Cardiac fibroblast (primary cell): ENCODE measurements around the gene TIAM1.
A peak's percentile ranks its signal among the peaks of the same experiment; 100 is the strongest.

Source experiments
- DNase-seq, 2 donors: peaks; one replicate each; pipeline versions ENCODE4 v3.0.0 to v3.0.0-alpha.2; 2010; ENCODE audit warnings: low read depth in 2 of 2
- H3K4me3 ChIP-seq, 2 donors: replicated peaks in 1 of 2; 1 replicate in 1 of 2; 2 replicates in 1 of 2; pipeline ENCODE4 v1.5.1; 2011; ENCODE audit warnings: low read depth in 2 of 2, low read length in 2 of 2, mild to moderate bottlenecking in 2 of 2, moderate library complexity in 1 of 2
- CTCF ChIP-seq: IDR thresholded peaks from one replicate; pipeline ENCODE4 v1.5.1; 2011; ENCODE audit warnings: low read depth, mild to moderate bottlenecking, low read length, inconsistent platforms

TIAM1 gene

DNA sequence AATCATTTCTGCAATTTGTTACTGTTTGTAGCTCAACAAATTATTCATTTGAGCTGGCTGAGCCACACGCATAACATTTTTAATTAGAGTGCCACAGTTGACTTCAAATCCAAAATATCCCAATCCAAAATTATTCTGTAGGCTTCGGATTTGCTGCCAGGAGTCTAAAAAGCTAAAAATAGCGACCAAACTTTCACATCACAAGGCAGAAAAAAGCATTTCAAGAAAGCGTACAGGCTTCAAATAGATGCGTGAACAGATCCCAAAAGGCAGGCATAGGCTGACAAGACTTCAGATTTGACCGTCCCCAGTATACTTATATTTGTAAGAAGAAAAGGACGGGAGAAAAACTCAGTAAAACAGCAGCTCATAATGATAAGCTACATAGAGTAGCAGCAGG, 24.3 kb upstream of the TIAM1 start:
- TF ChIP-seq CTCF, result no peak
- H3K4me3 ChIP-seq, result no peak overlapping the region
- no peak for DNase-seq

GRCh38 chr21:31367801-31368200, 23.7 kb upstream of the TIAM1 start:
- DNase-seq, result no peak
- no peak overlapping the region for H3K4me3 ChIP-seq
- no peak for TF ChIP-seq CTCF

- DNase-seq, result peak; percentile 90 to 93
- H3K4me3 ChIP-seq, result no peak overlapping the region
- no peak for TF ChIP-seq CTCF
These were observed 22.8 kb upstream of the TIAM1 start for GRCh38 chr21:31366825-31367224.

- no peak for TF ChIP-seq CTCF
- no peak for DNase-seq
- H3K4me3 ChIP-seq, result no peak overlapping the region
These were observed 20.3 kb upstream of the TIAM1 start for GRCh38 chr21:31364253-31364945.

- no peak for DNase-seq
- no peak overlapping the region for H3K4me3 ChIP-seq
- TF ChIP-seq CTCF, result no peak
These were observed 19.7 kb upstream of the TIAM1 start for GRCh38 chr21:31363720-31364119.

- no peak for DNase-seq
- H3K4me3 ChIP-seq, result no peak overlapping the region
- TF ChIP-seq CTCF, result no peak
These were observed 16.7 kb upstream of the TIAM1 start for GRCh38 chr21:31360717-31361116.

- DNase-seq, result no peak
- H3K4me3 ChIP-seq, result no peak overlapping the region
- TF ChIP-seq CTCF, result no peak
These were observed 14.1 kb upstream of the TIAM1 start for GRCh38 chr21:31358158-31358557.
